GM18870 (cell line): ENCODE measurements around the gene GORASP1.
"Not testable (repeated sequence)": the region's sequence is repeated elsewhere in the genome, so short reads cannot be mapped to it uniquely, and the experiment has no call there.

Experiments used
- ATAC-seq: cut with Tn5 transposase; IDR thresholded peaks from one replicate; pipeline ENCODE4 v1.9.1; 2021; ENCODE audit warnings: moderate library complexity; ENCODE audit not compliant: unreplicated experiment

Gene GORASP1

GRCh38 chr3:39075910-39076309, 31.5 kb downstream of the GORASP1 start:
- no peak for ATAC-seq

GRCh38 chr3:39068556-39068955, 38.9 kb downstream of the GORASP1 start:
- ATAC-seq = no peak

GRCh38 chr3:39067286-39067685, 40.1 kb downstream of the GORASP1 start:
- ATAC-seq = no peak

- peak; percentile 73 for ATAC-seq
Measured at GRCh38 chr3:39065197-39065596, 42.2 kb downstream of the GORASP1 start.

- no peak for ATAC-seq
Measured at GRCh38 chr3:39064646-39065045, 42.8 kb downstream of the GORASP1 start.

GRCh38 chr3:39063143-39063542, 44.3 kb downstream of the GORASP1 start:
- no peak for ATAC-seq

GRCh38 chr3:39062180-39062579, 45.2 kb downstream of the GORASP1 start:
- ATAC-seq = no peak

GRCh38 chr3:39061228-39061627, 46.2 kb downstream of the GORASP1 start:
- ATAC-seq = not testable (repeated sequence)

GRCh38 chr3:39056151-39056550, 51.3 kb downstream of the GORASP1 start:
- no peak for ATAC-seq

- ATAC-seq = no peak
Measured at GRCh38 chr3:39053696-39054095, 53.7 kb downstream of the GORASP1 start.

GRCh38 chr3:39052583-39052982, 54.8 kb downstream of the GORASP1 start:
- ATAC-seq = no peak

GRCh38 chr3:39051649-39052561, 55.5 kb downstream of the GORASP1 start, which contains the start of the genes SCN11A and WDR48:
SCN11A (minus strand) TSS chr3:39051944; CDS start chr3:38950362, 101,582 bp downstream.
WDR48 (plus strand) TSS chr3:39052016; CDS start chr3:39052026, 10 bp downstream.
- ATAC-seq = peak; percentile 96

GRCh38 chr3:39050029-39050428, 57.4 kb downstream of the GORASP1 start:
- ATAC-seq = no peak
